ENCODE measurements around the gene C2orf92.

Gene C2orf92

DNA sequence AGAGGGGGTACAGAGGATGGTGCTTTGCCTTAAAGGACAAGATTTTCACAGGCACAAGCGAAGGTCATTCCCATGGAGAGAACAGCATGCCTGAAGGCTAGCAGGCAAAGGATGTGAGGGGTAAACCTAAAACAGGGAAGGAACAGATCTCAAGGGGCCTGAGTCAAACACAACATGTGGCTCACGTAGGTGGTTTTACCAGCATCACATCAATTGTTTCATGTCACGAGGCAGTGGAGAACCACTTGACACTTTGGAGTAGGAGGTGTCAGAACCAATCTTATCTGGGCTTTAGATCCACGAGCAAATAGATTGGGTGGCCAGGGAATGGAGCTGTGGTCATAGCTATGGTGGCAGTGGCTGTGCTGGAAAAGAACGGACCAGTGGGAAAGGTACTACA is 15.2 kb upstream of the C2orf92 start:
- TF ChIP-seq, protein P1, sequence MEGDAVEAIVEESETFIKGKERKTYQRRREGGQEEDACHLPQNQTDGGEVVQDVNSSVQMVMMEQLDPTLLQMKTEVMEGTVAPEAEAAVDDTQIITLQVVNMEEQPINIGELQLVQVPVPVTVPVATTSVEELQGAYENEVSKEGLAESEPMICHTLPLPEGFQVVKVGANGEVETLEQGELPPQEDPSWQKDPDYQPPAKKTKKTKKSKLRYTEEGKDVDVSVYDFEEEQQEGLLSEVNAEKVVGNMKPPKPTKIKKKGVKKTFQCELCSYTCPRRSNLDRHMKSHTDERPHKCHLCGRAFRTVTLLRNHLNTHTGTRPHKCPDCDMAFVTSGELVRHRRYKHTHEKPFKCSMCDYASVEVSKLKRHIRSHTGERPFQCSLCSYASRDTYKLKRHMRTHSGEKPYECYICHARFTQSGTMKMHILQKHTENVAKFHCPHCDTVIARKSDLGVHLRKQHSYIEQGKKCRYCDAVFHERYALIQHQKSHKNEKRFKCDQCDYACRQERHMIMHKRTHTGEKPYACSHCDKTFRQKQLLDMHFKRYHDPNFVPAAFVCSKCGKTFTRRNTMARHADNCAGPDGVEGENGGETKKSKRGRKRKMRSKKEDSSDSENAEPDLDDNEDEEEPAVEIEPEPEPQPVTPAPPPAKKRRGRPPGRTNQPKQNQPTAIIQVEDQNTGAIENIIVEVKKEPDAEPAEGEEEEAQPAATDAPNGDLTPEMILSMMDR (IDR thresholded peaks at IDR 0.05; ENCODE audit: unreplicated experiment in 3 of 3), result no peak
- Mint-ChIP-seq H3K36me3 (ENCODE audit: low read depth) (peaks cover 77% of the 10 kb centered on the region), H3K27me3 (ENCODE audit: low read depth) (no peaks in the 10 kb centered on the region), H3K4me1 (no peaks in the 10 kb centered on the region), H3K4me3 (no peak overlapping the region), H3K9me3 (peaks cover 22% of the 10 kb centered on the region), H3K27ac (no peak overlapping the region)

DNA sequence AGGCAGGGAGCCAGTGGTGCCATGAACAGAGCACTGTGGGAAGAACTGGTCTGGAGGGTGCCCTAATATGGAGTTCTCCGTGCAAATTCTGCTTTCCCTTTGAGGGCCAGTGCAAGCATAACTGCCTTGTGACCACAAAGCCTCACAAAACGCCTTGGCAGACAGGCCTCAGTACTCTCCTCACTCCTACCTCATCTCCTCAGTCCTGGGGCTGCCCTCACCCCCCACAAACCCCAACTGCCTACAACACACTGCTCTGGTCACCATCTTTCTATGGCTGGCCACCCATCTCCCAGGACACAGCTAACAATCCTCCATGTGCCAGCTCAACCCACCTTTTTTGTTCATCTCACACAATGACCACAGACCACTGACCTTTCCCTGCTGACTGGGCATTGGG is 14.7 kb upstream of the C2orf92 start:
- Mint-ChIP-seq H3K4me1 (no peaks in the 10 kb centered on the region), H3K9me3 (peaks cover 22% of the 10 kb centered on the region), H3K27ac (no peak overlapping the region), H3K4me3 (no peak overlapping the region), H3K36me3 (ENCODE audit: low read depth) (peaks cover 72% of the 10 kb centered on the region), H3K27me3 (ENCODE audit: low read depth) (no peaks in the 10 kb centered on the region)
- TF ChIP-seq, protein P1 (IDR thresholded peaks at IDR 0.05; ENCODE audit: unreplicated experiment in 3 of 3), result no peak

DNA sequence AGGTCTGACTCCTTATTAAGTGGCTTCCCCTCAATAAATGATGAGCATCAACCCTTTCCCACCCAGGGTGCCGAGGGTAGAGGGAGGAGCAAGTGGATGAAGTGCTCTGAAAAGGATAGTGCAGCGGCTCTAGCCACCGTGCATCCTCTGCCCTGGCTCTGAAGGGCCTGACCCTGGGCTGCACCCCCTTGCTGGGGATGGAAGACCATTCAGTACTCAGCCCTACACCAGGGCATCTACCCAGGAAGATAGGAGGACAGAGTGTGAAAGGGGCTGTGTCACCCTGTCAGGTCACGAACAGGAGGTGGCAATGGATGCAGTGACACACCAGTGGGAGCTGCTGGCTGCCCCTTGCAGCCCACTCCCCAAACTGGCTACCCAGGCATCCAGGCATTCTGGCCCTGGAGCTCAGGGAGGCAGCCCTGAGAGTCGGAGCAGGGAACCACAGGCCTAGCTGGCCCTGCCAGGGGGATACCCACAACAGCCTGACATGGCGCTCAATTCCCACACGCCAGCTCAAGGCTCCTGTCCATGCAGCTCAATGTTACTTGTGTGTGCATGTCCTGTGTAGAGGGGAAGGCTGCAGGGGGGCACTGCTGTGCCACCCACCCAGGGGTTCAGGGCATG is 13.3 kb upstream of the C2orf92 start:
- no peaks in the 10 kb centered on the region for H3K27me3 Mint-ChIP-seq (ENCODE audit: low read depth)
- no peak overlapping the region for H3K4me3 Mint-ChIP-seq
- peaks cover 22% of the 10 kb centered on the region for H3K9me3 Mint-ChIP-seq
- H3K27ac Mint-ChIP-seq, result no peak overlapping the region
- TF ChIP-seq, protein P1 (IDR thresholded peaks at IDR 0.05; ENCODE audit: unreplicated experiment in 3 of 3), result no peak
- H3K4me1 Mint-ChIP-seq, result peaks cover 8% of the 10 kb centered on the region
- peaks cover 66% of the 10 kb centered on the region for H3K36me3 Mint-ChIP-seq (ENCODE audit: low read depth)

DNA sequence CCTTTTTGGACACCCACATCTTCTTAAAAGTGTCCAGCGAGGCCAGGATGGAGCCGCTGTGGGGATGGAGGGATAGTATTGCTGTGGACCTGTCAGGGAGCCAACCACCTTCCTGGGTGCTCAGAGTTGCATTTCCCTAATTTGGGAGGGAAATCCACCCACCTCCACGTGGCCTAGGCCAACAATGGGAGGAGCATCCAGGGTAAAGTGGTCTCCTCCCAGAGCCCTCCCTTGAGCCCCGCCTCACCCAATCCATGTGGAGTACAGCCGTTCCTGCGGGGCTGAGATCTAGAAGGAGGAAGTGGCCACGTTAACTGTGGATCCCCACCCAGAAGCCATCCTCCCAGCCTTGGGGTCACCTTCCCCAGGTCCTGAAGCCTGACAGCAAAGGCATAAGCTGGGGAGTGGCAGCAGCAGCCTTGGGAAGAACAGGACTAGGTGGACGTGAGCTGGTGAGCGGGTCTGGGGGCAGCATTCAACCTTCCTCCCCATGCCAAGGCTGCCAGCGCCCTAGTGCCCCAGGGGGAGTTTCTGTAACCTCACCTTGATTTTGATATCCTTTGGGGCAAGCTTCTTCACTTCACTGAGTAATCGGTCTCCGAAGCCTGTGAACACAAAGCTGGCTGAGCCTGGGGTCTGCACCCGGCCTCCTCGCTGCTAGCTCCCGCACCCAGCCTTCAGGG is 12.5 kb upstream of the C2orf92 start:
- Mint-ChIP-seq H3K27me3 (ENCODE audit: low read depth) (no peaks in the 10 kb centered on the region), H3K4me3 (no peak overlapping the region), H3K27ac (no peak overlapping the region), H3K9me3 (peaks cover 22% of the 10 kb centered on the region), H3K36me3 (ENCODE audit: low read depth) (peaks cover 66% of the 10 kb centered on the region), H3K4me1 (peaks cover 16% of the 10 kb centered on the region)
- TF ChIP-seq, protein P1 (IDR thresholded peaks at IDR 0.05; ENCODE audit: unreplicated experiment in 3 of 3), result no peak

DNA sequence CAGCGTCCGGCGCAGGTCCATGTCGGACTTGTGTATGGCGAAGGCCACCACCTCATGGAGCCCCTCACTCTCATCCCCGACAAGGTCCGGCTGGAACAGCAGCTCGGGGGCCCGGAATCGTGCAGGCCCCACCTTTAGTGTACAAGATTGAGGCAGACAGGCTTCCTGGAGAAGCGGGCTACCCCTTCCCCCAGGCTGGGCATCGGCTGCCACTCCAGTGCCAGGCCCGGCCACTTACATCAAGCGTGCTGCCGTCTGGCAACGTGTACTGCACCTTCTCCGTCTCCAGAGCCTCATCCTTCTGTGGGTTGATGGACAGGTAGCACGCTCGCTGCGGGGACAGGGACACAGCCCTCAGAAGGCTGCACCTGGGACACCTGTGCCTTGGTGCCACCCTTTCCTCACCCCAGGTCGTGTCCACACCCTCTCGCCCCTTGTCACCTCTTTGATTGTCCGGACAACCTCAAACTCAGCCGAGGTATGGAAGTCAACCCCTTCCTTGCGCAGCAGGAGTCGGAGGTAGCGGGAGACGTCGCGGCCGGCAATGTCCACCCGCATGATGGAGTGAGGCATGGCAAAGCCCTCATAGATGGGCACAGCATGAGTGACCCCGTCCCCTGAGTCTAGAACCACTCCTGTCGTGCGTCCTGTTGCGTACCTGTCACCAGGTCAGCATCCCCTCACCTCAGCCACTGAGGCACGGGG is 11.4 kb upstream of the C2orf92 start:
- peaks cover 22% of the 10 kb centered on the region for H3K9me3 Mint-ChIP-seq

More for the DNA sequence above, 11.4 kb upstream of the C2orf92 start:
- Mint-ChIP-seq H3K4me3 (no peak overlapping the region), H3K27ac (no peak overlapping the region), H3K36me3 (ENCODE audit: low read depth) (peaks cover 57% of the 10 kb centered on the region), H3K4me1 (peaks cover 26% of the 10 kb centered on the region), H3K27me3 (ENCODE audit: low read depth) (no peaks in the 10 kb centered on the region)
- TF ChIP-seq, protein P1 (IDR thresholded peaks at IDR 0.05; ENCODE audit: unreplicated experiment in 3 of 3), result no peak

Measured in nephron (organoid).